Endothelial cell (in vitro differentiated cells): ENCODE measurements around the gene BAZ2B. TPM values are rescaled to one million over a fixed set of nuclear protein-coding genes. Genes with fewer than 3 reads are reported as not detected.

Source experiments
- DNase-seq: peaks from one replicate; pipeline ENCODE4 v3.0.0; 2021; ENCODE audit warnings: low spot score
- H3K27ac Mint-ChIP-seq: one replicate; pipeline ENCODE4 v1.8.0; 2021; ENCODE audit warnings: mixed read lengths, inconsistent platforms; ENCODE audit not compliant: unreplicated experiment
- H3K27me3 Mint-ChIP-seq: one replicate; pipeline ENCODE4 v1.8.0; 2021; ENCODE audit warnings: mild to moderate bottlenecking, moderate library complexity, mixed read lengths, inconsistent platforms; ENCODE audit not compliant: unreplicated experiment
- H3K36me3 Mint-ChIP-seq: one replicate; pipeline ENCODE4 v1.8.0; 2021; ENCODE audit warnings: mild to moderate bottlenecking, low read depth, mixed read lengths, inconsistent platforms; ENCODE audit not compliant: unreplicated experiment
- H3K4me1 Mint-ChIP-seq: one replicate; pipeline ENCODE4 v1.8.0; 2021; ENCODE audit warnings: mild to moderate bottlenecking, mixed read lengths, inconsistent platforms; ENCODE audit not compliant: unreplicated experiment
- H3K4me3 Mint-ChIP-seq: one replicate; pipeline ENCODE4 v1.8.0; 2021; ENCODE audit warnings: mild to moderate bottlenecking, mixed read lengths, inconsistent platforms; ENCODE audit not compliant: unreplicated experiment
- H3K9me3 Mint-ChIP-seq: one replicate; pipeline ENCODE4 v1.8.0; 2021; ENCODE audit warnings: mixed read lengths, inconsistent platforms; ENCODE audit not compliant: unreplicated experiment
- total RNA-seq: library from RNA; stranded (reverse); fragmentation: NEBNext Ultra II Directional; extraction: Animal tissue kit (Norgen Biotek cat#: 25700); gene quantifications from one replicate; pipeline ENCODE4 v1.2.1, GENCODE V29; 2021; ENCODE audit not compliant: unreplicated experiment
- TF ChIP-seq, protein P1 (sequence below): fragments of 200-600 bp; sonication (generic); IDR thresholded peaks from one replicate; pipeline ENCODE4 v1.5.0; 2021; ENCODE audit warnings: antibody characterized with exemption; ENCODE audit not compliant: unreplicated experiment

BAZ2B gene
- total RNA-seq, 1 donor from 2014 or later = 100 TPM

DNA sequence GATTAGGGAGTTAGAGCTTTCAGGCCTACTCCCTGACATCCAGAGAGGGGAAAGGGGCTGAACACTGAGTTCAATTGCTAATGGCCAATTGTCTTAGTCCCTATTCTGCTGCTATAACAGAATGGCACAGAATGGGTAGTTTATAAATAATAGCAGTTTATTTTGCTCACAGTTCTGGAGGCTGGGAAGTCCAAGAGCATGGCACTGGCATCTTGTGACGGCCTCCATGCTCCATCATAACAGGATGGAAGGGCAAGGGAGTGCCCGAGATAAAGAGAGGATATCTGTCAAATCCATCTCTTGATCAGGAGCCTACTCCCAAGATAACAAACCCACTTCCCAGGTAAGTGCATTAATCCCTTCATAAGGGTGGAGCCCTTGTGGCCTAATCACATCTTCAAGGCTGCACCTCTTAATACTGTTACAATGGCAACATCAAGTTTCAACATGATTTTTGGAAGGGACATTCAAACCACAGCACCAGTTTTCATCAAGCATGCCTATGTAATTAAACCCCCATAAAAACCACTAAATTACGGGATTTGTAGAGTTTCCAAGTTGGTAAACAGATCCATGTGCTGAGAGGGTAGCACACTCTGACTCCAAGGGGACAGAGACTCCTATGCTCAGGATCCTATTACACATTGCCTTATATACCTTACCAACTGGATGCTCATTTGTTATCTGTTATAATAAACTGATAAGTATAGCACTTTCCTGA, 44.6 kb downstream of the BAZ2B start:
- TF ChIP-seq, protein P1, sequence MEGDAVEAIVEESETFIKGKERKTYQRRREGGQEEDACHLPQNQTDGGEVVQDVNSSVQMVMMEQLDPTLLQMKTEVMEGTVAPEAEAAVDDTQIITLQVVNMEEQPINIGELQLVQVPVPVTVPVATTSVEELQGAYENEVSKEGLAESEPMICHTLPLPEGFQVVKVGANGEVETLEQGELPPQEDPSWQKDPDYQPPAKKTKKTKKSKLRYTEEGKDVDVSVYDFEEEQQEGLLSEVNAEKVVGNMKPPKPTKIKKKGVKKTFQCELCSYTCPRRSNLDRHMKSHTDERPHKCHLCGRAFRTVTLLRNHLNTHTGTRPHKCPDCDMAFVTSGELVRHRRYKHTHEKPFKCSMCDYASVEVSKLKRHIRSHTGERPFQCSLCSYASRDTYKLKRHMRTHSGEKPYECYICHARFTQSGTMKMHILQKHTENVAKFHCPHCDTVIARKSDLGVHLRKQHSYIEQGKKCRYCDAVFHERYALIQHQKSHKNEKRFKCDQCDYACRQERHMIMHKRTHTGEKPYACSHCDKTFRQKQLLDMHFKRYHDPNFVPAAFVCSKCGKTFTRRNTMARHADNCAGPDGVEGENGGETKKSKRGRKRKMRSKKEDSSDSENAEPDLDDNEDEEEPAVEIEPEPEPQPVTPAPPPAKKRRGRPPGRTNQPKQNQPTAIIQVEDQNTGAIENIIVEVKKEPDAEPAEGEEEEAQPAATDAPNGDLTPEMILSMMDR = no peak
- no peak for DNase-seq
- no peaks in the 10 kb centered on the region for H3K9me3 Mint-ChIP-seq
- no peak overlapping the region for H3K4me3 Mint-ChIP-seq
- no peaks in the 10 kb centered on the region for H3K4me1 Mint-ChIP-seq
- peaks cover 14% of the 10 kb centered on the region for H3K36me3 Mint-ChIP-seq
- H3K27ac Mint-ChIP-seq = no peak overlapping the region
- no peaks in the 10 kb centered on the region for H3K27me3 Mint-ChIP-seq

DNA sequence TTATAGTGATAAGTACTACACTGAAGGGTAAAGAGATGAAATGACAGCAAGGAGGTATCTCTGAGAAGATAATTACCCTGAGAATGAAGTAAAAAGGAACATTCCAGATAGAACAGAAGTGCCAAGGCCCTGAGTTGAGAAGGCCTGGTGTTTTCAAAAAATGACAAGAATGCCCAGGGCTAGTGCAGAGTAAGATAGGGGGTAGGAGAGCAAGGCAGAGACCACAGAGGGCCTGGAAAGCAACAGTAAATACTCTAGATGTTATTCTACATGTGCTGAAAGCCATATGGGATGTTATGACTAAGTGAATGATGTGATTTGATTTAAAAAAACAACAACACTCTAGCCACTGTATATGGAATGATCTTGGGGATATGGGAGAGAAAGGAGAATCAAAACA, 52.3 kb downstream of the BAZ2B start:
- Mint-ChIP-seq H3K36me3 (peaks cover 4% of the 10 kb centered on the region), H3K9me3 (no peaks in the 10 kb centered on the region), H3K4me1 (no peaks in the 10 kb centered on the region), H3K4me3 (no peak overlapping the region), H3K27me3 (no peaks in the 10 kb centered on the region), H3K27ac (no peak overlapping the region)
- TF ChIP-seq, protein P1 = no peak
- no peak for DNase-seq

DNA sequence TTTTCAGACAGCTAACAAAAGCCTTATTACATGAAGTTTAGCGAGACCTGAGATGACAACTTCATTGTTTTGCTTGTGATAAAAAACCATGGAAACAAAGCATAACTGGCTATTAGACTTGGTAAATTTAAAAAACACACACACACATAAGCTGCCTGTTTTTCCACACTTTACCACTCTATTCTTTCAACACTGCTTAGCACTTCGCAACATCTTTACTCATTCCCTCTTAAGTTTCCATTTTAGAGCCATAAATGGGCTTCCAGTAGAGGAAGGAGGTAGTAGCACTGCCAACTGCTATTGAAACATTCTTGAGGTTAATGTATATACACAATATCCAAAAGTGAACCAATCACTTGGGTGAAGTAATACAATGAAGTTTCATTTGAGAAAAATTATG, 54.1 kb downstream of the BAZ2B start:
- no peak overlapping the region for H3K4me3 Mint-ChIP-seq
- TF ChIP-seq, protein P1 = no peak
- peaks cover 6% of the 10 kb centered on the region for H3K4me1 Mint-ChIP-seq
- H3K27me3 Mint-ChIP-seq = no peaks in the 10 kb centered on the region
- H3K9me3 Mint-ChIP-seq = no peaks in the 10 kb centered on the region
- DNase-seq = no peak
- H3K27ac Mint-ChIP-seq = no peak overlapping the region
- H3K36me3 Mint-ChIP-seq = peaks cover 4% of the 10 kb centered on the region

DNA sequence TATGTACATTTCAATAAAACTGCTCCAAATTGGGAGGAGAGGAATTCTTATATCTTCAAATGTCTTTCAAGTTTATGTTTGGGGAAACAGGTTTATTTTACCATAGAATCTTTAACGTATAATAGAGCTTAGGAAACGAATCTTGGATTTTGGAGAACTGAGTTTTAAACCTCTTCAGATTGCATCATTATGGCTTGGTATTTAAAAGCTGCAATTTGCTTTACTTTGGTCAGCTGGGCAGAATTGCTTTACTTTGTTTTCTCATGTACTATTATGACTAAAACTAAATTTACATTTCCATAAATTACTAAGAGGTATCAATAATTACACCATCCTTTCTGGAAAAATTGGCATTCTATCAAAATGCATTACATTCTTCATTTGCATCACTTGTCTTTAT, 54.6 kb downstream of the BAZ2B start:
- Mint-ChIP-seq H3K36me3 (peaks cover 4% of the 10 kb centered on the region), H3K4me1 (peaks cover 7% of the 10 kb centered on the region), H3K4me3 (no peak overlapping the region), H3K27me3 (no peaks in the 10 kb centered on the region), H3K27ac (no peak overlapping the region), H3K9me3 (no peaks in the 10 kb centered on the region)
- TF ChIP-seq, protein P1 = no peak
- DNase-seq = no peak

DNA sequence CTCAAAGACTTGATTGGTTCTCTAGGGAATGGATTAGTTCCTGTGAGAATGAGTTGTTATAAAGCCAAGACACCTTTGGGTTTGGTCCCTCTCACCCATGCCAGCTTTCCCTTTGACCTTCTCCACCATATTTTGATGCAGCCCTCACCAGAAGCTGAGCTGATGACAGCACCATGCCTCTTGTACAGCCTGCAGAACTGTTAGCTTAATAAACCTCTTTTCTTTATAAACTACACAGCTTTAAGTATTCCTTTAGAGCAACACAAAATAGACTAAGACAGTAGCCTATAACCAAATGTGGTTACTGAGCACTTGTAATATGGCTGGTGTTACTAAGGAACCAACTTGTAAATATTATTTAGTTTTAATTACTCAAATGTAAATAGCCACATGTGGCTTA, 55.1 kb downstream of the BAZ2B start:
- Mint-ChIP-seq H3K4me3 (no peak overlapping the region), H3K4me1 (peaks cover 7% of the 10 kb centered on the region), H3K36me3 (peaks cover 4% of the 10 kb centered on the region), H3K27me3 (no peaks in the 10 kb centered on the region), H3K9me3 (no peaks in the 10 kb centered on the region), H3K27ac (no peak overlapping the region)
- TF ChIP-seq, protein P1 = no peak
- no peak for DNase-seq
